Measurements from ENCODE around the gene EHMT1. TPM values are rescaled to one million over a fixed set of nuclear protein-coding genes. Genes with fewer than 3 reads are reported as not detected.

Gene EHMT1
- polyA plus RNA-seq, 3 donors, result 10.1 to 46.5 (median 15.0) TPM

- peaks cover 30% of the 10 kb centered on the region for H3K79me2 ChIP-seq (ENCODE audit: insufficient read depth, low read length)
- TF ChIP-seq CTCF (IDR thresholded peaks at IDR 0.05), result no peak
- H3K4me3 ChIP-seq (replicated peaks in 1 of 3; ENCODE audit: low read depth in 2 of 3, low read length in 3 of 3), result no peak overlapping the region
- no peaks in the 10 kb centered on the region for H3K27me3 ChIP-seq (ENCODE audit: control insufficient read depth in 2 of 2, insufficient read depth in 2 of 2, low read length in 2 of 2)
- peaks cover 17 to 31% of the 10 kb centered on the region in 2 donors for H3K4me1 ChIP-seq (ENCODE audit: control insufficient read depth in 1 of 2, insufficient read depth in 2 of 2, low read length in 2 of 2)
- H2AFZ ChIP-seq (ENCODE audit: insufficient read depth, low read depth, low read length, poor library complexity, severe bottlenecking), result no peak overlapping the region
- H3K36me3 ChIP-seq (replicated peaks in 1 of 2; ENCODE audit: control insufficient read depth in 1 of 2, insufficient read depth in 2 of 2, low read length in 2 of 2), result peaks cover 15 to 34% of the 10 kb centered on the region in 2 donors
- 82% methylated on average over 19 of the region's 23 CpGs for WGBS (ENCODE audit: insufficient coverage)
- no peaks in the 10 kb centered on the region for H3K9me3 Mint-ChIP-seq
- H3K27ac Mint-ChIP-seq, result no peak overlapping the region
- no peak overlapping the region for H3K4me3 Mint-ChIP-seq
- H3K27ac ChIP-seq (ENCODE audit: low read depth in 1 of 2, low read length in 2 of 2), result no peak overlapping the region
- H4K20me1 ChIP-seq (ENCODE audit: insufficient read depth, low read length), result peaks cover 21% of the 10 kb centered on the region
- intact Hi-C loops (cut with micrococcal nuclease), result no loop called here
- H3K27me3 Mint-ChIP-seq (ENCODE audit: low read depth in 3 of 3), result peaks cover 0 to 2% (median 0%) of the 10 kb centered on the region in 3 donors
- DNase-seq, result no peak
- H3K4me1 Mint-ChIP-seq, result peaks cover 29% of the 10 kb centered on the region
- H3K4me2 ChIP-seq (replicated peaks; ENCODE audit: extremely low read depth, low read length, poor library complexity, severe bottlenecking), result no peak overlapping the region
- no peaks in the 10 kb centered on the region for H3K9me3 ChIP-seq (replicated peaks in 1 of 2; ENCODE audit: control insufficient read depth in 1 of 2, insufficient read depth in 1 of 2, low read length in 2 of 2)
- peaks cover 34 to 41% of the 10 kb centered on the region in 2 donors for H3K36me3 Mint-ChIP-seq
- H3K9ac ChIP-seq (ENCODE audit: insufficient read depth, low read length, poor library complexity, severe bottlenecking), result no peak overlapping the region
Measured at GRCh38 chr9:137580209-137580953, 38.4 kb upstream of the EHMT1 start.

GRCh38 chr9:137580954-137581322 is 37.9 kb upstream of the EHMT1 start:
- H3K27ac Mint-ChIP-seq, result no peak overlapping the region
- peaks cover 17 to 30% of the 10 kb centered on the region in 2 donors for H3K4me1 ChIP-seq (ENCODE audit: control insufficient read depth in 1 of 2, insufficient read depth in 2 of 2, low read length in 2 of 2)
- H2AFZ ChIP-seq (ENCODE audit: insufficient read depth, low read depth, low read length, poor library complexity, severe bottlenecking), result no peak overlapping the region
- H3K4me1 Mint-ChIP-seq, result peaks cover 23% of the 10 kb centered on the region
- peaks cover 24% of the 10 kb centered on the region for H3K79me2 ChIP-seq (ENCODE audit: insufficient read depth, low read length)
- no peak overlapping the region for H3K4me2 ChIP-seq (replicated peaks; ENCODE audit: extremely low read depth, low read length, poor library complexity, severe bottlenecking)
- H3K27me3 ChIP-seq (ENCODE audit: control insufficient read depth in 2 of 2, insufficient read depth in 2 of 2, low read length in 2 of 2), result no peaks in the 10 kb centered on the region
- peaks cover 0 to 2% (median 0%) of the 10 kb centered on the region in 3 donors for H3K27me3 Mint-ChIP-seq (ENCODE audit: low read depth in 3 of 3)
- no peaks in the 10 kb centered on the region for H3K9me3 Mint-ChIP-seq
- peaks cover 15% of the 10 kb centered on the region for H4K20me1 ChIP-seq (ENCODE audit: insufficient read depth, low read length)
- 100% methylated on average over 4 of the region's 4 CpGs for WGBS (ENCODE audit: insufficient coverage)
- no peak for TF ChIP-seq CTCF (IDR thresholded peaks at IDR 0.05)
- H3K4me3 ChIP-seq (replicated peaks in 1 of 3; ENCODE audit: low read depth in 2 of 3, low read length in 3 of 3), result no peak overlapping the region
- DNase-seq, result no peak
- H3K9ac ChIP-seq (ENCODE audit: insufficient read depth, low read length, poor library complexity, severe bottlenecking), result no peak overlapping the region
- peaks cover 15 to 34% of the 10 kb centered on the region in 2 donors for H3K36me3 ChIP-seq (replicated peaks in 1 of 2; ENCODE audit: control insufficient read depth in 1 of 2, insufficient read depth in 2 of 2, low read length in 2 of 2)
- no peak overlapping the region for H3K4me3 Mint-ChIP-seq
- peaks cover 31 to 41% of the 10 kb centered on the region in 2 donors for H3K36me3 Mint-ChIP-seq
- H3K27ac ChIP-seq (ENCODE audit: low read depth in 1 of 2, low read length in 2 of 2), result no peak overlapping the region
- intact Hi-C loops (cut with micrococcal nuclease), result no loop called here
- no peaks in the 10 kb centered on the region for H3K9me3 ChIP-seq (replicated peaks in 1 of 2; ENCODE audit: control insufficient read depth in 1 of 2, insufficient read depth in 1 of 2, low read length in 2 of 2)
